MM.1S (cell line): Measurements from ENCODE around the gene IL1A.

Experiments used
- EZH2 ChIP-seq: fragments of 300-600 bp; sonication (generic); optimal IDR thresholded peaks from 2 replicates; pipeline ENCODE3; 2017; ENCODE audit warnings: low read depth, mild to moderate bottlenecking, antibody characterized with exemption, low read length, mixed read lengths
- EZH2phosphoT487 ChIP-seq: fragments of 300-600 bp; sonication (generic); IDR thresholded peaks from 2 replicates; pipeline ENCODE4 v1.6.1; 2018; ENCODE audit warnings: antibody characterized with exemption, low read length
- TF ChIP-seq, protein P1 (sequence below): fragments of 300-600 bp; sonication (generic); IDR thresholded peaks from 2 replicates; pipeline ENCODE4 v1.5.1; 2016; ENCODE audit warnings: antibody characterized with exemption, low read length, mixed read lengths

DNA sequence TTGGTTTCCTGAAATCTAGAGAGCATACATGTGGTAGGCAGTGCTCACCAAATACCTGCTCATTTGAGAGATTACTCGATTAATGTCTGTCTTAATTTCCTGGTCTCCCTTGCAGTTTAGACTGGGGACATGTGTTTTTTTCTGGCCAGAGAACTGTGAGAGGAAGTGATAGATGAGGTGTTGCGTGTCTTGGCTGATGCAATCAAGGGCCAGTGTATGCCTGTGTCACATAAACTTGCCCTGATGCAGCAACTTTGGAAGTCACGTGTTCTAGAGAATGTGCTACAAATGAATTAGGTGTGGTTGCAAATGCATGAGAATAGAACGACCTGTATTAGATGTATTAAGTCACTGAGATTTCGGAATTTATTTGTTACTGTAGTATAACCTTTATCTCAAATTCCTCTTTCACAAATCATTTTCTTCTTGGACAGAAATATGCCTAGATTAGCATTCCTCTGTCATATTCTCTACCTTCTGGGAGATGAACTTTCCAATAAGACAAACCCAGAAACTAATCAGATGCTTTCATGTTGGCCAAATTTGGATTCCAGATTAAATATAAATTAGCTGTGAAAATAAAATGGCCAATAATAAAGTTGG, 9.9 kb upstream of the IL1A start:
- TF ChIP-seq, protein P1, sequence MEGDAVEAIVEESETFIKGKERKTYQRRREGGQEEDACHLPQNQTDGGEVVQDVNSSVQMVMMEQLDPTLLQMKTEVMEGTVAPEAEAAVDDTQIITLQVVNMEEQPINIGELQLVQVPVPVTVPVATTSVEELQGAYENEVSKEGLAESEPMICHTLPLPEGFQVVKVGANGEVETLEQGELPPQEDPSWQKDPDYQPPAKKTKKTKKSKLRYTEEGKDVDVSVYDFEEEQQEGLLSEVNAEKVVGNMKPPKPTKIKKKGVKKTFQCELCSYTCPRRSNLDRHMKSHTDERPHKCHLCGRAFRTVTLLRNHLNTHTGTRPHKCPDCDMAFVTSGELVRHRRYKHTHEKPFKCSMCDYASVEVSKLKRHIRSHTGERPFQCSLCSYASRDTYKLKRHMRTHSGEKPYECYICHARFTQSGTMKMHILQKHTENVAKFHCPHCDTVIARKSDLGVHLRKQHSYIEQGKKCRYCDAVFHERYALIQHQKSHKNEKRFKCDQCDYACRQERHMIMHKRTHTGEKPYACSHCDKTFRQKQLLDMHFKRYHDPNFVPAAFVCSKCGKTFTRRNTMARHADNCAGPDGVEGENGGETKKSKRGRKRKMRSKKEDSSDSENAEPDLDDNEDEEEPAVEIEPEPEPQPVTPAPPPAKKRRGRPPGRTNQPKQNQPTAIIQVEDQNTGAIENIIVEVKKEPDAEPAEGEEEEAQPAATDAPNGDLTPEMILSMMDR, result no peak
- TF ChIP-seq EZH2 (no peak), EZH2phosphoT487 (no peak)
